Activated CD8-positive, alpha-beta T cell treated with anti-CD3 and anti-CD28 coated beads for 36 hours (primary cell): Measurements from ENCODE around the gene ASAH2. TPM values are rescaled to one million over a fixed set of nuclear protein-coding genes. Genes with fewer than 3 reads are reported as not detected.
"Not testable (repeated sequence)": the region's sequence is repeated elsewhere in the genome, so short reads cannot be mapped to it uniquely, and the experiment has no call there.

Experiments used
- ATAC-seq: fragments of 200-7000 bp; cut with Tn5 transposase; one replicate; pipeline ENCODE4 v1.10.0; 2021; ENCODE audit warnings: mild to moderate bottlenecking, moderate library complexity
- CTCF ChIA-PET: fragments of 350-600 bp; sonication (Branson Sonifier 250); formaldehyde crosslinking; loops from one replicate; lab custom pipeline; 2021; ENCODE audit warnings: antibody characterized with exemption; lab: Charles Lee
- POLR2A ChIA-PET: fragments of 350-600 bp; sonication (Branson Sonifier 250); formaldehyde crosslinking; loops from one replicate; lab custom pipeline; 2021; ENCODE audit warnings: antibody characterized with exemption; lab: Charles Lee
- DNase-seq: peaks from one replicate; pipeline ENCODE4 v3.0.0-alpha.2; 2020
- H3K27ac Mint-ChIP-seq: one replicate; pipeline ENCODE4 v1.8.0; 2021; ENCODE audit warnings: mild to moderate bottlenecking, mixed read lengths
- H3K27me3 Mint-ChIP-seq: one replicate; pipeline ENCODE4 v1.8.0; 2021; ENCODE audit warnings: mixed read lengths
- H3K36me3 Mint-ChIP-seq: one replicate; pipeline ENCODE4 v1.8.0; 2021; ENCODE audit warnings: low read depth, mixed read lengths
- H3K4me1 Mint-ChIP-seq: one replicate; pipeline ENCODE4 v1.8.0; 2021; ENCODE audit warnings: low read depth, mixed read lengths
- H3K4me3 Mint-ChIP-seq: one replicate; pipeline ENCODE4 v1.8.0; 2021; ENCODE audit warnings: mild to moderate bottlenecking, moderate library complexity, mixed read lengths
- H3K9me3 Mint-ChIP-seq: one replicate; pipeline ENCODE4 v1.8.0; 2021; ENCODE audit warnings: mixed read lengths
- intact Hi-C: fragments of 100-400 bp; cut with micrococcal nuclease; formaldehyde crosslinking; loops from one replicate; pipeline ENCODE4 v1.10.0; 2022
- total RNA-seq, 2 experiments: library from RNA; stranded (reverse); gene quantifications; one replicate each; pipeline ENCODE4 v1.2.3, GENCODE V29; 2021
- TF ChIP-seq, protein P1 (sequence below): fragments of 200-600 bp; IDR thresholded peaks from one replicate; pipeline ENCODE4 v1.8.0; 2022; ENCODE audit warnings: antibody characterized with exemption, mild to moderate bottlenecking

The ASAH2 gene
- total RNA-seq, 2 experiments from 2014 or later, result 1.8 to 2.9 TPM

DNA sequence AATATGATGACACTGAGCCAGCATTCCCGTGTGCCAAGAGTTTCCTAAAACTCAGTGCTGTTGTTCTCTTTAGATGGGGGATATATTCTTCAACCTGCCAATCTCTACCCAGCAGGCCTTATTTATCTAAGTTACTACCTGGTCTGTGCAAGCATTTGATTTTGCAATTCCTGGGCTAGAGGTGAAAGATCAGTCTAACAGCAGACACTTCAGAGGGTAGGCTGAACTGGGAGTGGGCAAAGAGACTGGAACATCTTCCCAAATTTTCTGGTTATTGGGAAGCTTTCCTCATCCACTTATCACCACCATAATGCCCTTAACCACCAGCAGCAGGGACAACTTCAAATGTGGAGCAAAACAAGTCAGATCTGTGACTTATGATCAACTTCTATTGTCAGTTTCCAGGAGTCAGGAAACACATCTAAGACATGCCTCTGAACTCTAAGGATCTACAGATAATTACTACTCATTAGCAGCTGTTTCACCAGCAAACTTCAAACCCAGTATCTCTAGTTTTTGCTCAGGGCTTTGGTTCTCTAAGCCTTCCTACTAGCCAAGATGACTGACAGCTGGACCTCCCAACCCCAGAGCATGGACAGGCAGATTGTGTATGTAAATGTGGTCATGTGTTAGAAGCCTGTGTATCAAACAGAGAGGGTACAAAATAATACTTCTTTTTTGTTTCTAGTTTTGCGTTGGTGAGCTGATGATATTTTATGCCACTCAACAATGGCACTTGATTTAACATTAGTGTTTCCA, 1.0 kb downstream of the ASAH2 start:
- H3K27ac Mint-ChIP-seq, result no peak overlapping the region
- CTCF ChIA-PET, result interaction anchor here (1.2 kb wide), 1 partner anchor 25 kb away, joined by 3 read pairs; no protein-coding TSS in a partner anchor
- no peak overlapping the region for H3K4me3 Mint-ChIP-seq
- ATAC-seq, result no peak
- H3K27me3 Mint-ChIP-seq, result peaks cover 26% of the 10 kb centered on the region
- no peaks in the 10 kb centered on the region for H3K9me3 Mint-ChIP-seq
- TF ChIP-seq, protein P1, sequence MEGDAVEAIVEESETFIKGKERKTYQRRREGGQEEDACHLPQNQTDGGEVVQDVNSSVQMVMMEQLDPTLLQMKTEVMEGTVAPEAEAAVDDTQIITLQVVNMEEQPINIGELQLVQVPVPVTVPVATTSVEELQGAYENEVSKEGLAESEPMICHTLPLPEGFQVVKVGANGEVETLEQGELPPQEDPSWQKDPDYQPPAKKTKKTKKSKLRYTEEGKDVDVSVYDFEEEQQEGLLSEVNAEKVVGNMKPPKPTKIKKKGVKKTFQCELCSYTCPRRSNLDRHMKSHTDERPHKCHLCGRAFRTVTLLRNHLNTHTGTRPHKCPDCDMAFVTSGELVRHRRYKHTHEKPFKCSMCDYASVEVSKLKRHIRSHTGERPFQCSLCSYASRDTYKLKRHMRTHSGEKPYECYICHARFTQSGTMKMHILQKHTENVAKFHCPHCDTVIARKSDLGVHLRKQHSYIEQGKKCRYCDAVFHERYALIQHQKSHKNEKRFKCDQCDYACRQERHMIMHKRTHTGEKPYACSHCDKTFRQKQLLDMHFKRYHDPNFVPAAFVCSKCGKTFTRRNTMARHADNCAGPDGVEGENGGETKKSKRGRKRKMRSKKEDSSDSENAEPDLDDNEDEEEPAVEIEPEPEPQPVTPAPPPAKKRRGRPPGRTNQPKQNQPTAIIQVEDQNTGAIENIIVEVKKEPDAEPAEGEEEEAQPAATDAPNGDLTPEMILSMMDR, result no peak
- no peak for DNase-seq
- POLR2A ChIA-PET, result no interaction called here
- intact Hi-C loops, result no loop called here
- no peaks in the 10 kb centered on the region for H3K4me1 Mint-ChIP-seq
- no peaks in the 10 kb centered on the region for H3K36me3 Mint-ChIP-seq

DNA sequence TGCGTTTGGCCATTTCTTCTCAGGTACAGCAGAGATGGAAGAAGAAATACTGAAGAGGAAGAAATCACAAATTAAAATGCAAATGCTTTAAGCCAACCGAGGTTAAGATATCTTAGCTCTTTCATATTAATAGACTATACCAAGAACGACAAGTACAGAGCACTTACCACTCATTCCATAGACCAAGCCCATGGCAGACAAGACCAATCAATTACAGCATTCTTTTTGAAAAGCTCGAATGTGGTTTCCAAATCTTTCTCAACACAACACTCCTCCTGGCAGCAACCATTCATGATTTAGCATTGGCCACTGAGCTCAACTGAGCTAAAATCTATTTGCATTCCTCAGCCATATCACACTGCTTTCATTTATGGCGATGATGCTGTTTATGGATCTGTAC, 2.7 kb downstream of the ASAH2 start:
- no peak for ATAC-seq
- no peak overlapping the region for H3K27ac Mint-ChIP-seq
- no peaks in the 10 kb centered on the region for H3K36me3 Mint-ChIP-seq
- no peaks in the 10 kb centered on the region for H3K4me1 Mint-ChIP-seq
- no peaks in the 10 kb centered on the region for H3K9me3 Mint-ChIP-seq
- no peak overlapping the region for H3K4me3 Mint-ChIP-seq
- TF ChIP-seq, protein P1, result no peak
- ChIA-PET CTCF (no interaction called here), POLR2A (no interaction called here)
- intact Hi-C loops, result no loop called here
- peaks cover 25% of the 10 kb centered on the region for H3K27me3 Mint-ChIP-seq
- DNase-seq, result no peak

DNA sequence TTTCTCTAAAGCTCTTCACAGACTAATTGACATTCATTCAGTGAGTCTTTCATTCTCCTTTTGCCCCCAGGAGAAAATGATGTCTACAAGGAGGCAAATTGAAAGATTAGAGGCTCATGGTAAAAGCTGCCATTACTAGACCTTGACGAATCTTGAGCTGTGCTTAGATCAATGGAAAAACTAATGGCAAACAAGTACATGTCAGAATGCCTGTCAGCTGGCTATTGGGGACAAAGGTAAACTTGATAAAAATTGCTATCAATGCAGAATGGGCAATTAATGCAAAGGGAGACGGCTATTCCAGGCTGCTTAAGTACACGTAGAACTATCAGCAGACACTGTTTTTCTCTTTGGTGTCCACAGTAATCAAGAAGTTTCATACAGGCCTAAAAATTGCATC, 3.3 kb downstream of the ASAH2 start:
- TF ChIP-seq, protein P1, result no peak
- intact Hi-C loops, result no loop called here
- no peak for ATAC-seq
- Mint-ChIP-seq H3K36me3 (no peaks in the 10 kb centered on the region), H3K27me3 (peaks cover 24% of the 10 kb centered on the region), H3K4me1 (no peaks in the 10 kb centered on the region), H3K4me3 (no peak overlapping the region), H3K27ac (no peak overlapping the region), H3K9me3 (no peaks in the 10 kb centered on the region)
- CTCF ChIA-PET, result no interaction called here
- POLR2A ChIA-PET, result no interaction called here
- DNase-seq, result no peak

- Mint-ChIP-seq H3K9me3 (peaks cover 1% of the 10 kb centered on the region), H3K27me3 (peaks cover 37% of the 10 kb centered on the region), H3K27ac (no peak overlapping the region), H3K36me3 (no peaks in the 10 kb centered on the region), H3K4me3 (no peak overlapping the region), H3K4me1 (no peaks in the 10 kb centered on the region)
- ATAC-seq (no peak), DNase-seq (no peak)
- ChIA-PET CTCF (no interaction called here), POLR2A (no interaction called here)
- intact Hi-C loops, result no loop called here
- TF ChIP-seq, protein P1, result no peak
Measured at GRCh38 chr10:50244201-50244600, 7.1 kb downstream of the ASAH2 start.

GRCh38 chr10:50242777-50243176, 8.5 kb downstream of the ASAH2 start:
- ATAC-seq (no peak), DNase-seq (no peak)
- intact Hi-C loops, result no loop called here
- Mint-ChIP-seq H3K36me3 (no peaks in the 10 kb centered on the region), H3K27me3 (peaks cover 37% of the 10 kb centered on the region), H3K27ac (no peak overlapping the region), H3K4me3 (no peak overlapping the region), H3K9me3 (peaks cover 1% of the 10 kb centered on the region), H3K4me1 (no peaks in the 10 kb centered on the region)
- CTCF ChIA-PET, result no interaction called here
- TF ChIP-seq, protein P1, result no peak
- POLR2A ChIA-PET, result no interaction called here

GRCh38 chr10:50241478-50241877, 9.8 kb downstream of the ASAH2 start:
- POLR2A ChIA-PET, DNase-seq, CTCF ChIA-PET, H3K36me3 Mint-ChIP-seq, intact Hi-C loops, H3K4me3 Mint-ChIP-seq, H3K4me1 Mint-ChIP-seq, H3K9me3 Mint-ChIP-seq, H3K27ac Mint-ChIP-seq, ATAC-seq: not testable (repeated sequence)
- peaks cover 37% of the 10 kb centered on the region for H3K27me3 Mint-ChIP-seq
